A549 (cell line): ENCODE results near the gene APCDD1L. TPM values are rescaled to one million over a fixed set of nuclear protein-coding genes. Genes with fewer than 3 reads are reported as not detected.

Experiments used
- ATAC-seq, 2 experiments: fragments of 200-7000 bp in 1 of 2; fragments of >200 bp in 1 of 2; cut with Nextera tagmentation in 1 of 2; cut with Tn5 transposase in 1 of 2; 3 replicates each; pipeline versions ENCODE4 v1.8.0 to v1.9.1; 2018 to 2020; ENCODE audit warnings: mild to moderate bottlenecking in 1 of 2, moderate library complexity in 1 of 2
- CTCF ChIA-PET: fragments of 300-600 bp; sonication (Branson Sonifier 250); formaldehyde crosslinking; extraction: SDS; loops from one replicate; lab custom pipeline; 2021; ENCODE audit warnings: antibody characterized with exemption, inconsistent platforms; lab: Yijun Ruan, JAX
- POLR2A ChIA-PET: fragments of 350-600 bp; formaldehyde crosslinking; extraction: SDS; loops from one replicate; lab custom pipeline; 2021; ENCODE audit warnings: antibody characterized with exemption, inconsistent platforms; lab: Yijun Ruan, JAX
- DNase-seq, 2 experiments: peaks; one replicate each; pipeline versions ENCODE4 v3.0.0 to v3.0.0-alpha.2; 2011 to 2016; ENCODE audit warnings: low read depth in 1 of 2, low spot score in 1 of 2
- FAIRE-seq: peaks from 2 replicates; lab custom pipeline; 2011; peaks lifted over from hg19 to GRCh38; lab: Jason Lieb, UNC
- H3K27ac ChIP-seq, 2 experiments: fragments of >200 bp; sonication (Bioruptor Twin); formaldehyde crosslinking; 3 replicates each; pipeline ENCODE4 v1.5.1; 2016 to 2017
- H3K4me1 ChIP-seq: fragments of >200 bp; sonication (Bioruptor Twin); formaldehyde crosslinking; 3 replicates; pipeline ENCODE4 v1.6.1; 2016
- H3K4me2 ChIP-seq: fragments of >200 bp; sonication (Bioruptor Twin); formaldehyde crosslinking; 3 replicates; pipeline ENCODE4 v1.6.1; 2016
- H3K4me3 ChIP-seq: fragments of >200 bp; sonication (Bioruptor Twin); formaldehyde crosslinking; 3 replicates; pipeline ENCODE4 v1.5.1; 2016
- H3K9me3 ChIP-seq: fragments of >200 bp; sonication (Bioruptor Twin); formaldehyde crosslinking; 3 replicates; pipeline ENCODE4 v1.6.1; 2016
- CEBPB ChIP-seq, 2 experiments: fragments of >200 bp in 1 of 2; sonication (Bioruptor Twin) in 1 of 2; formaldehyde crosslinking in 1 of 2; IDR thresholded peaks; 2 replicates each; pipeline ENCODE4 v1.6.1; 2012 to 2016
- CHD2 ChIP-seq: fragments of 150-350 bp; IDR thresholded peaks from 2 replicates; pipeline ENCODE4 v1.6.1; 2014; ENCODE audit warnings: low read length; ENCODE audit not compliant: partially characterized antibody
- CTCF ChIP-seq: fragments of >200 bp; sonication (Bioruptor Twin); formaldehyde crosslinking; IDR thresholded peaks from 3 replicates; pipeline ENCODE4 v1.5.1; 2016
- ELK1 ChIP-seq: fragments of 150-350 bp; IDR thresholded peaks from 2 replicates; pipeline ENCODE4 v1.6.1; 2014; ENCODE audit warnings: low read depth, mild to moderate bottlenecking, low read length
- EP300 ChIP-seq, 2 experiments: fragments of >200 bp; sonication (Bioruptor Twin); formaldehyde crosslinking; IDR thresholded peaks; 2 replicates in 1 of 2; 3 replicates in 1 of 2; pipeline ENCODE4 v1.6.1; 2016 to 2017
- ESRRA ChIP-seq: fragments of 150-350 bp; IDR thresholded peaks from 2 replicates; pipeline ENCODE4 v1.6.1; 2014; ENCODE audit warnings: mild to moderate bottlenecking, low read length, borderline replicate concordance
- FOSL2 ChIP-seq, 2 experiments: fragments of 450-650 bp in 1 of 2; fragments of >200 bp in 1 of 2; sonication (Bioruptor Twin) in 1 of 2; formaldehyde crosslinking; IDR thresholded peaks; 2 replicates each; pipeline versions ENCODE4 v1.5.0 to v1.6.1; 2016 to 2020; ENCODE audit warnings: mild to moderate bottlenecking in 1 of 2, moderate library complexity in 1 of 2
- HDAC2 ChIP-seq: fragments of 200-600 bp; sonication (generic); IDR thresholded peaks from 2 replicates; pipeline ENCODE4 v1.6.1; 2016
- HEYL ChIP-seq: fragments of 250-450 bp; sonication (Bioruptor Pico); IDR thresholded peaks from 2 replicates; pipeline ENCODE4 v1.8.0; 2021; ENCODE audit warnings: mild to moderate bottlenecking, moderate library complexity
- HOXB5 ChIP-seq: fragments of 250-450 bp; sonication (Bioruptor Pico); IDR thresholded peaks from 2 replicates; pipeline ENCODE4 v1.5.0; 2020; ENCODE audit warnings: mild to moderate bottlenecking, moderate library complexity
- MAX ChIP-seq: IDR thresholded peaks from 2 replicates; pipeline ENCODE4 v1.6.1; 2012
- MYC ChIP-seq: IDR thresholded peaks from 2 replicates; pipeline ENCODE4 v1.6.1; 2012; ENCODE audit warnings: mild to moderate bottlenecking, inconsistent platforms, low read length, improper control_type of control experiment, borderline replicate concordance
- NR3C1 ChIP-seq: fragments of >200 bp; sonication (Bioruptor Twin); formaldehyde crosslinking; IDR thresholded peaks from 3 replicates; pipeline ENCODE4 v1.6.1; 2017
- PBX3 ChIP-seq: IDR thresholded peaks from 2 replicates; pipeline ENCODE4 v1.6.1; 2012
- PHF8 ChIP-seq: fragments of 200-600 bp; sonication (generic); IDR thresholded peaks from 2 replicates; pipeline ENCODE4 v1.6.1; 2016; ENCODE audit warnings: low read depth, mild to moderate bottlenecking, antibody characterized with exemption, moderate library complexity, borderline replicate concordance
- POLR2A ChIP-seq: IDR thresholded peaks from 2 replicates; pipeline ENCODE4 v1.6.1; 2012; ENCODE audit warnings: mild to moderate bottlenecking, low read length
- SMC3 ChIP-seq: fragments of >200 bp; sonication (Bioruptor Twin); formaldehyde crosslinking; IDR thresholded peaks from 3 replicates; pipeline ENCODE4 v1.6.1; 2018; ENCODE audit warnings: inconsistent platforms
- SREBF2 ChIP-seq: fragments of 450-650 bp; IDR thresholded peaks from 2 replicates; pipeline ENCODE4 v1.6.1; 2014; ENCODE audit warnings: mild to moderate bottlenecking, moderate library complexity
- TFCP2L1 ChIP-seq: fragments of 250-450 bp; sonication (Bioruptor Pico); IDR thresholded peaks from 2 replicates; pipeline ENCODE4 v1.5.0; 2021; ENCODE audit warnings: mild to moderate bottlenecking
- USF2 ChIP-seq: fragments of 450-650 bp; IDR thresholded peaks from 2 replicates; pipeline ENCODE4 v1.6.1; 2014; ENCODE audit warnings: antibody characterized with exemption
- WGBS: methylation state at CpG from one replicate; pipeline ENCODE4 v1.1.6; 2017; ENCODE audit errors: missing lambda C conversion rate; 5-methylcytosine and 5-hydroxymethylcytosine counted together
- polyA plus RNA-seq, 4 experiments: library from polyadenylated mRNA; depleted of rRNA in 3 of 4; stranded (reverse); fragments of >200 nt; fragmentation: RNase III in 1 of 4; extraction: RNeasy Plus Mini Kit Qiagen cat#74134 plus additional on column Dnase treatment in 1 of 4; gene quantifications; 2 replicates in 3 of 4; 3 replicates in 1 of 4; pipeline ENCODE4 v1.2.3, GENCODE V29; 2011 to 2017

Gene APCDD1L
- polyA plus RNA-seq, 2 of the 4 experiments (the other 2 are of a cell fraction): not detected

- 93% methylated on average over 14 of the region's 14 CpGs for WGBS
- no peak for DNase-seq
- peaks cover 12% of the 10 kb centered on the region; the same call in 2 of the 3 replicates for H3K9me3 ChIP-seq
- H3K27ac ChIP-seq: no peak overlapping the region
- TF ChIP-seq PHF8 (no peak), FOSL2 (IDR thresholded peaks at IDR 0.05) (no peak), FOSL2 (CRISPR knock-in tag; IDR thresholded peaks at IDR 0.05) (no peak), CEBPB (IDR thresholded peaks at IDR 0.05) (no peak), MAX (no peak), HEYL (CRISPR knock-in tag) (no peak), USF2 (no peak), HDAC2 (no peak), ESRRA (no peak), CTCF (no peak), POLR2A (no peak)
- ATAC-seq: no peak
- CTCF ChIA-PET: interaction anchor here (4.9 kb wide), 1 partner anchor 9 kb away, joined by 33 read pairs; no protein-coding TSS in a partner anchor
- no peak for FAIRE-seq
- H3K4me2 ChIP-seq: no peak overlapping the region
- POLR2A ChIA-PET: no interaction called here
- no peak overlapping the region for H3K4me3 ChIP-seq
- H3K4me1 ChIP-seq: no peaks in the 10 kb centered on the region
Observed at GRCh38 chr20:58457083-58457695, 58.0 kb downstream of the APCDD1L start.

- ATAC-seq (no peak), DNase-seq (no peak), FAIRE-seq (no peak)
- ChIA-PET POLR2A (no interaction called here), CTCF (interaction anchor here (0.7 kb wide), 1 partner anchor 208 kb away, joined by 4 read pairs; no protein-coding TSS in a partner anchor)
- Histone ChIP-seq H3K4me3 (no peak overlapping the region), H3K9me3 (peaks cover 12% of the 10 kb centered on the region; the same call in 2 of the 3 replicates), H3K4me2 (no peak overlapping the region), H3K4me1 (no peaks in the 10 kb centered on the region), H3K27ac (no peak overlapping the region)
- TF ChIP-seq HOXB5 (CRISPR knock-in tag) (no peak), PBX3 (no peak), TFCP2L1 (CRISPR knock-in tag) (no peak), USF2 (no peak), SMC3 (no peak), SREBF2 (no peak), MYC (no peak), NR3C1 (no peak), CEBPB (IDR thresholded peaks at IDR 0.05) (no peak), CHD2 (no peak), ELK1 (no peak), EP300 (IDR thresholded peaks at IDR 0.05) (no peak)
Observed at GRCh38 chr20:58454460-58454859, 60.7 kb downstream of the APCDD1L start.
